Stimulated activated CD8-positive, alpha-beta memory T cell treated with anti-CD3 and anti-CD28 coated beads, Interleukin-7, amount 100 ng/mL, for 4 hours (primary cell): ENCODE data around the gene WDR48.

ENCODE experiments used
- DNase-seq, 2 donors: peaks; one replicate each; pipeline ENCODE4 v3.0.0-alpha.2; 2020; ENCODE audit warnings: low read depth in 2 of 2

WDR48 gene

GRCh38 chr3:39063143-39063542 lies 11.3 kb downstream of the WDR48 start:
- DNase-seq: no peak

- DNase-seq: no peak
Measured at GRCh38 chr3:39064646-39065045, 12.8 kb downstream of the WDR48 start.

- DNase-seq: no peak
Measured at GRCh38 chr3:39065197-39065596, 13.4 kb downstream of the WDR48 start.

- no peak for DNase-seq
Measured at GRCh38 chr3:39067286-39067685, 15.5 kb downstream of the WDR48 start.

GRCh38 chr3:39068556-39068955 lies 16.7 kb downstream of the WDR48 start:
- no peak for DNase-seq

GRCh38 chr3:39075910-39076309 lies 24.1 kb downstream of the WDR48 start:
- no peak for DNase-seq

GRCh38 chr3:39079530-39079929 lies 27.7 kb downstream of the WDR48 start:
- DNase-seq: no peak

- no peak for DNase-seq
Measured at GRCh38 chr3:39080026-39080425, 28.2 kb downstream of the WDR48 start.

- no peak for DNase-seq
Measured at GRCh38 chr3:39082666-39083313, 31.0 kb downstream of the WDR48 start.

GRCh38 chr3:39086144-39086543 lies 34.3 kb downstream of the WDR48 start:
- no peak for DNase-seq

GRCh38 chr3:39088456-39088855 lies 36.6 kb downstream of the WDR48 start:
- no peak for DNase-seq

GRCh38 chr3:39088889-39089288 lies 37.1 kb downstream of the WDR48 start:
- no peak for DNase-seq

- DNase-seq: no peak
Measured at GRCh38 chr3:39090922-39091321, 39.1 kb downstream of the WDR48 start.

GRCh38 chr3:39094851-39095677 lies 43.2 kb downstream of the WDR48 start:
- DNase-seq: no peak

- DNase-seq: no peak
Measured at GRCh38 chr3:39095778-39096177, 44.0 kb downstream of the WDR48 start.

- DNase-seq: no peak
Measured at GRCh38 chr3:39096775-39097174, 45.0 kb downstream of the WDR48 start.

- DNase-seq: no peak
Measured at GRCh38 chr3:39097716-39098472, 46.1 kb downstream of the WDR48 start.

GRCh38 chr3:39098473-39099000 lies 46.7 kb downstream of the WDR48 start:
- no peak for DNase-seq

GRCh38 chr3:39099242-39099641 lies 47.4 kb downstream of the WDR48 start:
- no peak for DNase-seq

- no peak for DNase-seq
Measured at GRCh38 chr3:39099738-39100499, 48.1 kb downstream of the WDR48 start.

GRCh38 chr3:39100500-39100886 lies 48.7 kb downstream of the WDR48 start:
- no peak for DNase-seq
